GM18909 (cell line): ENCODE measurements around the gene TMEM263.
A peak's percentile ranks its signal among the peaks of the same experiment; 100 is the strongest.

Experiments
- ATAC-seq: cut with Tn5 transposase; IDR thresholded peaks from one replicate; pipeline ENCODE4 v1.9.1; 2021; ENCODE audit warnings: mild to moderate bottlenecking; ENCODE audit not compliant: unreplicated experiment, poor library complexity

Gene TMEM263

DNA sequence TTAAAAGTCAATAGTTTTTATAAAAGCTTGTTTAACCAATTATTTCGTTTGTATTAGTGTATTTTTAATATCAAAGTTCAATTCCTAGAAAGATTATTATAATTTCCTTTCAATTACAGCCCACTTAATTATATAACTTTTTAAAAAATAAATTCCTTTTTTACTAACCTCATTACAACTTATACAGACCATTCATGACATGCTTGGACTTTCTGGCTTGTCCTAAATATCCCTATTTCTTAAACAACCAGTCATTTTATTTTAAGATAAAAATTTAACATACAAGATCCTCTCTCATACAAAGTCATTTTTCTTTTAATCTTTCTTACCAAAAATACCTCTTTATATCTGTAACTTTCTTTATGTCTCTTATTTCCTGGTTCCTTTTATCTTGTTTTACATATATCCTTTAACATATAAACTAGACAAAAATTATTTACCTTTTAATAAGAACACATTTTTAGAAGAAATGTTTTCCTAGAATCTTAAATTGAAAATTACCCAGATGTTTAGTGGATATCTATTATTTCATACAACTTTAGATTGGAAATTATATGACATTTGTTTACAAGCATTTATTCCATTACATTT is 10.4 kb upstream of the TMEM263 start:
- ATAC-seq: no peak

DNA sequence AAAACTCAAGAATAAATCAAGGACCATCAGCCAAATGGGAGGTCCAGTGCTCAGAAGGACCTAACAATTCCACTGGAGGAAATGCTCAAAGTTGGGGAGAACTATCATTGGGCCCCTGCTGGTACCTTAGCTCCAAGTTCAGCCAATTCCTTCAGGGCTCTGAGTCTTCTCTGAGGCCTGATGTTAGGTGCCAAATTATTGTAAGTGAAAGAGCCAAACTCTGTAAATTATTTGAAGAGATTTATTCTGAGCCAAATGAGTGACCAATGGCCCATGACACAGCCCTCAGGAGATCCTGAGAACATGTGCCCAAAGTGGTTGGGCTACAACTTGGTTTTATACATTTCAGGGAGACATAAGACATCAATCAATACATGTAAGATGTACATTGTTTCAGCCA is 8.2 kb upstream of the TMEM263 start:
- ATAC-seq: no peak

DNA sequence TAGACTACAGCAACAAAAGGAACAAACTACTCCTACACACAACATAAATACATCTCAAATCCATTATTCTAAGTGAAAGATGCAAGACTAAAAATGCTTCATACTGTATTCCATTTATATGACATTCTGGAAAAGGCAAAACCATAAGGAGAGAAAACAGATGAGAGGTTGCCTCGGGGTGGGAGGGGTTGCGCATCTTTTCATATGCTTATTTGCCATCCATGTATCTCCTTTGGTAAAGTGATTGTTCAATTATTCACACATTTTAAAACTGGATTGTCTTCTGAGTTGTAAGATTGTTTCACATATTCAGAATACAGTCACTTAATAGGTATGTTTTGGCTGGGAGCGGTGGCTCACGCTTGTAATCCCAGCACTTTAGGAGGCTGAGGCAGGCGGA is 5.1 kb upstream of the TMEM263 start:
- ATAC-seq: no peak

DNA sequence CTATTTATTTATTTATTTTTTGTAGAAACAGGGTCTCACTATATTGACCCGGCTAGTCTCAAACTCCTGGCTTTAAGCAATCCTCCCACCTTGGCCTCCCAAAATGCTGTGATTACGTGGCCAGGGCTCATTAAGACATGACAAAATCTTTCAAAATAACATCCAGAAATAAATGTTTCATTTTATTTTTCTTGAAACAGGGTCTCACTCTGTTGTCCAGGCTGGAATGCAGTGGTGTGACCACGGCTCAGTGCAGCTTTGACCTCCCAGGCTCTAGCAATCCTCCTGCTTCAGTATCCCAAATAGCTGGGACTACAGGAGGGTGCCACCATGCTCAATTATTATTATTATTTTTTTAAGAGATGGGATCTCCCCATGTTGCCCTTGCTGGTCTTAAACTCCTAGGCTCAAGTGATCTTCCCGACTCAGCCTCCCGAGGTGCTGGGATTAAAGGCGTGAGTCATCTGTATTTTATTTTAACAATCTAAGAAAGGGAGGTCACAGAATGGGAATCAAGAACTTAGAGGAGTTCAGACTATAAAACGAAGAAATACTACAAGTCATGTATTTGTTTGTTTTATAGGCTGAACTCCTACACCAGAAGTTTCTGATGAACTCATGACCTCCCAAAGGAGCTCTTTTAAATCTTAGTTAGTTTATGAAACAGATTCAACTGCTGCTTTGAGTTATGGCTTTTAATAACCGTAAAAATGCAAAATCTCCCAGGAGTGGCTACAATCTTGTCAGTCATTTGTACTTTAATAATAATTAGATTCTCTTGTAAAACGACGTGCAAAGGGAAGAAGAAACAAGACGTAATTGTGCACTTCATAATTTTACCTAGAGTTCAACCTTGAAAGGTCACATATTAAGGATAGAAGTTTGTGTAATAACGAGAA is 2.1 kb upstream of the TMEM263 start:
- no peak for ATAC-seq

DNA sequence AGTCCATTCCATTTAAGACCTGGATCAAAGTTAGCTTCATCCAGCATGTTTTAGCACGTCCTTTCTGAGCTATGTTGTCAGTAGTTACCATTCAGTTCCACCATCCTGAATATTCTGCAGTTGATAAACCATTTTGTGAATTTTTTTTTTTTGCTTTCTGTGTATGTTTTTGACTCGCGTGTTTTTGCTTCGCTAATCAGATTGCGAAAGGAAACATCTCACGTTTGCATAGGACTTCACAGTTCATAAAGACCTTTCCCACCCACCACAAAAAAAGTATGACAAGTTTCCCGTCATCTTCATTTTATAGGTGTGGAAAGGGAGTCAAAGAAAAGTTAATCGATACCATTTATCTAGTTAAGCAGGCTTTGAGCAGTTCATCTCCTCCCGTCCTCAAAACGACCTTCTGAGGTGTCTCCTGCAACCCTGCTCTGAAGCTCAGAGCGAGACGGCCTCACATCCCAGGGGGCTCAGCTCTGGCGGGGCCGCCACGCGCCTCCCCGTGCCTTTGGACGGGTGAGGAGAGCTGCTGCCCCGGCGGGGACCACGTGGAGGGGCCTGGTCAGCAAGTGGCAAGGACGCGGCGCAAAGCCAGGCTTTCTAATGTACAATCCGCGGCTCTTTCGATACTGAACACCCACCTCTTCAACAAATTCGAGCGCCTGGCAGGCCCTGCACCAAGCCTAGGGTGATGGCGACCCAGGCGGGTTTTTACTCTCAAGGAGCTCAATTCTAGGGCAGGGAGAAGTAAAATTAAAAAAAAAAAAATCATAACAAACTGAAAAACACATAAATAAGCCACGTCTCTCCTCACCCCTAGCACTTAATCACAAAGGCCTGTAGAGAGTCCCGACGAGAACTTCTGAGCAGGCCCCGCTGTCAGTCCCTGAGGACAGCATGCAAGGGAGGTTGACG is 988 bp upstream of the TMEM263 start:
- no peak for ATAC-seq

DNA sequence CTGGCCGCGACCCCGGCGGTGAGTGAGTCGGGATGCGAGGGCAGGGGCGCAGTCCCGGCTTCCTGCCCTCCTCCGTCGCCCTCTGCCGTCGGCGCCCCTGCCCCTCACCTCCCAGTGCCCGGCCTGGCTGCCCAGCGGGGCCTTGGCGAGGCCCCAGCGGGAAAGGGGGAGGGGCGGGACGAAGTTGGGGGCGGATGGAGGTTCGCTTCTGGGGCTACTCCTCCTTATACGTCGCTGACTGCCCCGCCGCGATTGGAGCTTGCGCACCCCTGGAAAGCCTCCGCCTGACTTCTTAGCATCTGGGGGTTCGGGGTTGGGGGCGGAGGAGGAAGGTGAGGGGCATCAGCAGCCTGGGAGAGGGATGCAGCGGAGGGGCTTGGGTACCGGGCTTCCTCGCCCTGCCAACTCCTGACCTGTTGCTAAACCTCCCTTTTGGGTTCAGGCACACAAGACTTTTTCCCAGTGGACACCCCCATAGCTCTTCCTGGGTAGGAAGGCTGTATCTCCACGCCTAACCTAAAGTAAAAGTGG is 406 bp downstream of the TMEM263 start:
- peak; percentile 45 for ATAC-seq

DNA sequence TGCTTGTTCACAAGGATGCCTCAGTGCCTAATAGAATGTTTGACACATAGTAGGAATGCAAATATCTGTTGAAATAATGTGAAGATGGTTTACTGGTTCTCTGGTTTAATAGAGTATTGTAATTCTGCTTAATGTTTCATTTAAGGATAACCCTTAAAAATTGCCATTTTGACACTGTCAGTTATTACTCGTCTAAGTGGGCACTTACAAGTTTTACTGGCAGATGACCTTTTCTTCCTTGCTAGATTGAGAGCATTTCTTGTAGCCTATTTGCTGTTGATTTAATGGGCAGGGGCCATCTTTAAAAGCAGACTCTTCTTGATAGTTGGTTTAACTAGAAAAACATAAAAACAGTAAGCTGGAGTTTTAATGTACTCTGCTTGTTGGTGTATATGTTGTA is 1.9 kb downstream of the TMEM263 start:
- no peak for ATAC-seq

DNA sequence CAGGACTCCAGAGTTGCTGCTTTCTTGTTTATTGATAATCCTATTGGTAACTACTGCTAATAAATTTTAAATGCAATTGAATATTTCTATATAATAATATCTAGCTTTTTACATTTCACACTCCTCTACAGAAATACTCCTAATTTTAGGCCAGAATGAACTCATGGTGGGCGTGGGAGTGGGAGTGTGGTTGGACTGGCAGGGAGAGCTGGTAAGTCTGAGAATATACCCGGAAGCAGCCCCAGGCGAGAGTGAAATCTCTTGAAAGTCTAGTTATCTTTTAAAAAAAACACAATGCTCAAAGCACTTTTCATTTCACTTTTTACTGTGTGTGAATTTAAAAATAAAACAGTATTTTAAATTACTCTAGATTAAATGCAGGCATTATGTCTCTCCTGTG is 4.7 kb downstream of the TMEM263 start:
- no peak for ATAC-seq

DNA sequence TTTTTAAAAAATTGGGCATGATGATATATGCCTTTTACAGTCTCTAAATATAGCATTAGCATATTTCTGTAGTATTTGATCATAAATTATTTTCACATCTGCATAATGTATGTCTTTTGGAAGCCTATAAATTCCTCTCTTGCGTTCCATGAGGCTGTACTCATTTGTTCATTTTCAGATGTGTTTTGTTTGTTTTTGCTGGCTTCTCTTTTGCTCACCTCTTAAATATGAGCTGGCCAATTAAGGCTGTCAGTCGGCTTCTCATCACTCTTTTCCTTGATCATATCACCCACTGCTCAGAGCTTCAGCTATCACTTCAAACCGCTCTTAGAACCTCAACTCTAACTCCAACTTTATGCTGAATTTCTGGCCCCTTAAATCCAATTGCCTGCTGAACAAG is 6.6 kb downstream of the TMEM263 start:
- no peak for ATAC-seq

DNA sequence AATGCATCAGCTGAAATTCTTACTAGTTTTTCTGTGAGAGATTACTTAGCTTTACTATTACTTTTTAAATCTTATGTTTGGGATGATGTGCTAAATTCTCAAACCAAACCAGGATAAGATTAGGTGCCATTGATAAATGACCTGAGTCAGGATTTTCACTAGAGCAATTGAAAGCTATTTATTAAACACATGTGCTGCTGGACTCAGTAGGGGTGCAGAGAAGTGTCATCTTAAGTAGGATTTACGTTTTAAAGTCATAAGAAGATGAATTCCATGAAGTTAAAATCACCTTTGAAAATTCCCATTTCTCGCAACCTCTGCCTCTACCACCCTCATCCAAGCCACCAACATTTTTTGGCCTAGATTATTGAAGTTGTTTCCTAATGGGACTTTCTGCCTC is 8.8 kb downstream of the TMEM263 start:
- ATAC-seq: no peak

DNA sequence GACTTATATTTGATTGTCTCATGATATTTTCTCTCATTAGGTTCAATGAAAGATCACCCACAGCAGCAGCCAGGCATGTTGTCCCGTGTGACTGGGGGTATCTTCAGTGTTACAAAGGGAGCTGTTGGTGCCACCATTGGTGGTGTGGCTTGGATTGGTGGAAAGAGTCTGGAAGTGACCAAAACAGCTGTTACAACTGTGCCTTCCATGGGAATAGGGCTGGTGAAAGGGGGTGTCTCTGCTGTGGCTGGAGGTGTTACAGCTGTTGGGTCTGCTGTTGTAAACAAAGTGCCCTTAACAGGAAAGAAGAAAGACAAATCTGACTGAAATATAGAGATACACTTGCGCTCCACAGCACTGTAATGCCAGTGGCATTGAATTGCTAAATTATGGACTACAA is 15.4 kb downstream of the TMEM263 start:
- ATAC-seq: no peak

DNA sequence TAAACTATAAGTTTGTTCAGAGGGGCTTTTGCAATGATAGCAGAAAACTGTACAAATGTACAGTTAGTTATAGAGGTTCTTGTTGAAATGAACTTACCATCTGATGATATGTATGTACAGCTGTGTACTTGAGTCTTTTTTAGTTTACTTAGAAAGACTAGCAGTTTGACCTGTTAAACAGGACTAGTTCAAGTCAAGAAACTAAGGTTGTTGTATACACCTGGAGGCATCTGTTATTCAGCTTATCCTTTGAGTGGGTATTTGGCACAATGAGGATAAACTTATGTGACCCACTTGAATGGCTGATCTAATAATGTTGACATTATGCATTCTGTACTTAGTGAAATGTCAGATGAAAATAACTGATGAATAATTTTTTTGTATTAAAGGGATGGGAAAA is 17.8 kb downstream of the TMEM263 start:
- ATAC-seq: no peak

DNA sequence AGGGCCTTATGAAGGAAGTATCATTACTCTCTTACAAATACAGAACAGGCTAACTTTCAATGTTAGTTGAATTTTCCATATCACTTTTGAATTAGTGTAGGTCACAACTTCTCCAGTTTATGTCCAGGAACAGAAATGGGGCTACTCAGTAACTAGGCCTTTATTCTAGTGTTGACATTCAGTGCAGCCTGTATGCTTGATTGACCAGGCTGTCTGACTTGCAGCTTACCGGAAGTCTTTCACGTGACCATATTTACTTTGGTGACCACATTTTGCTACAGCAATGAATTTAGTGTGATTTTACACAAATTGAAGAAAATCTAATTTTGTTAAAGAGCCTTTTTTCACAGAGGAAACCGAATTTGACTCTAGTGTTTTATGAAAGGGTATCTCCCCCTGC is 18.8 kb downstream of the TMEM263 start:
- peak; percentile 79 for ATAC-seq

DNA sequence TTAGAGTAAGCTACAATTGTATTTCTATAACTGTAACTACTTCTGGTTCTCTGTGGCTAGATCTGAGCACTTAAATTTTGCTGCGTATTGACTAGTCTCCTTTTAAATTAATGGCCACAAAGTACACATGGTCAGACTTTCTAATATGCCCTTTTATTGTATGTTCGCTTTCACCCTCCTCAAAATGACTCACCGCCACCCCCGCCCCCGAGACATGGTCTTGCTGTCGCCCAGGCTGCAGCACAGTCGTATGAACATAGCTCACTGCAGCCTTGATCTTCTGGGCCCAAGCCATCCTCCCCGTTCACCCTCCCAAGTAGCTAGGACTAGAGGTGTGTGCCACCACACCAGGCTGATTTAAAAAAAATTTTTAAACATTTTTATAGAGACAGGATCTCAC is 19.4 kb downstream of the TMEM263 start:
- ATAC-seq: no peak

DNA sequence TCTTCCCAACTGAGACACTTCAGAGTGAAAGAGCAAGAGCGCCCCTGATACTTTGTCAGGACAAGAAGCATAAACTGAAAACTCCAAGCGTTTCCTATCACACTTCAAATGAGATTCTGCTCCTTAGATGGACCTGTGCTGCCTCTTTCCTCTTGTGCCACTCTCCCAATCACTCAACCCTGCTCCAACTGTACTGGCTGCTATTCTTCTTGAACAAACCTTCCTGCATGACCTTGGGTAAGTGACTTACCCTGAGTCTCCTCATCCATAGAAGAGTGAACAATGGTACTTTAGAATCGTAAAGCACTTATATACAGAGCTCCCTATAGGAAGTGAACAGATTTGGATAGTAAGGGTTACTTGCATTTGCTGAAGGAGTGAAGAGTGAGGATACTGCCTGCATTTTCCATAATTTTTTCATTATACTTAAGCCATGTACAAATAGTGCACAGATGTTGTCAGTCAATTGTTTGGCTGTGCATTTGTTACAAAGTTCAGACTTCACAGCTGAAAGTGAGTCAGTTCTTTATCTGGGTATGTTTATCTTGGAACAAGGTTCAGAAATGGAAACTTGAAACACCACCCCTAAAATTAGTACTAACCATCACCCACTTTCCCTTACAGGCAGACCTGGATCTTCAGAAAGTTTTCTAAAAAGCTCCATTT is 20.4 kb downstream of the TMEM263 start:
- ATAC-seq: no peak

DNA sequence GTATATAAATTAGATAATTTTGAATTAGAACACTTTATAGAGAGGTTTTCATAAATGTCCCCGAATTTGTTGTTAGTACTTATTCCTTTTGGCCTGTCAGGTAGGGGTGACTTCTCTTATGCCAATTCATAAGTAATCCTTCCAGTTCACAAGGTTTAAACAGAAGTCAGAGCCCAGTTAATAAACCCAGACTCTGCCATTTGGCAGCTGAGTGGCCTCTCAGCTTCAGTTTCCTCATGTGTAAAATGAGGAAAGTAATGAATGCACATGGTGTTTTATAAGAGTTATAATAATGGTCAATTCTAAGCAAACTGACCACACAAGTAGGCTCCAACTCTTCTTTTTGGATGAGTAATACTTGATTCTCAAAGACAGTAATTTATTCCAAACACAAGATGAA is 21.0 kb downstream of the TMEM263 start:
- ATAC-seq: no peak

DNA sequence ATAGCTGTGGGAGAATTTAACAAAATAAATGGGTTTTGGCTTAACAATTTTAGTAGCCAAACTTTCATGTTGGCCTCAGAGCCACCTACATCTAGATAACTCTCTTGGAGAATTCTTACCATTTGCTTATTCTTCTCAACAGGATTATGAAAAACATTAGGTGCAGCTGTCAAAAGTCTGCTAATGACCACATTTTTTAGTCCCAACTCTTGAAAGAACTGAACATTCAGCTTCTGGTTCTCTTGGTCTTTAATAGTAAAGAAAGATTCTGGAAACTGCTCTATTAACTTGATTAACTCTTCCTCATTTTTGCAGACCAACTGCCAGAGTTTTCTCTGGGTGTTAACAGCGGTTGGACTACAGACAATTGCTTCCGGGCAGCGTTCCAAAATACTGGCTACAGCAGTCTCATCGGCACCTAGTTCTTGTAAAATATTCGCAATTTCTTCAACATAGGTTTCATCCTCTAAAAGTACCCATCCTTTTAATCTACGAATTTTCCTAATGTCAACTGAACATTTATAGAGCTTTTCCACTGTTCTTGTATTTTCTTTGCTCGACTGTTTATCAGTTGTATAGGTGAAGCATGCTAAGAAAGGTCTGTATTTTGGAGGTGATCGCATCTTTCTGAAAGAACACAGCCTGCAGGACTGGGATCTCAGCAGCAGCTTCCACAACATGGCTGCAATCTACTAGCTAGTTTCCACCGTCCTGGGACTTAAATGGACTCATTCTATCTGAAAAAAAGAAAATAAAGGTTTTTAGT is 22.5 kb downstream of the TMEM263 start:
- no peak for ATAC-seq

DNA sequence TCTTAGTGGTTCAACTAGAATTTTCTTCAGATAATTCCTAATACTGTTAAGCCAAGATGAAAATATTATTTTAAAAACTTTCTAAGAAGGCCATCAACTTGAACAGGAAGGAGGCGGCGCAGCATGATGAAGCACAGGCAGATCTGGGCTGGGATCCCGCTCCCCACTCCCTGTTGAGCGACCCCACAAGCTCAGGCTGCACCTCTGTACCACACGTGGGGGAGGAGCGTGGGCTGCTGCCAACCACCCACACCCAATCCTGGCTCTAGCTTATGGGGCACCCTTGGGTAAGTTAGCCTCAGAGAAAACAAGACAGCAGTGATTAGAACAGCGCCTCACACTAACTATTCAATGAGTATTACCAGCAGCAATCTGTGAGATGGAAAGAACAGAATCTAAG is 25.2 kb downstream of the TMEM263 start:
- no peak for ATAC-seq

DNA sequence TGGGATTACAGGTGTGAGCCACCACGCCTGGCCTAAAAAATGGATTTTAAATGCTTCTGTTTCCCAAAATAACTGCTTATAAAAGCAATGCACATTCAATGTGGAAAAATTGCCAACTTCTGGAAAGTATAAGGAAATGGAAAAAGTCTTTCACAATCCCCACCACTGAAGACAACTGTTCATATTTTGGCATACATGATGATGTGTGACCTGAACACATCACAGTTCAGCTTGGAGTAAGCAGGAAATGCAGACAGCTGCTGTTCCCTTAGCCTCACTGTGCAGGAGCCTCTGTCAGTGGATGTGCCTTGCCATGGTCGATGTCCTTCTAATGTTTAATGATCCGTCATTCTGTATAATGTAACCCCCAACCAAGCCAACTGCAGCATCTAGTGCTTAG is 26.1 kb downstream of the TMEM263 start:
- ATAC-seq: no peak

DNA sequence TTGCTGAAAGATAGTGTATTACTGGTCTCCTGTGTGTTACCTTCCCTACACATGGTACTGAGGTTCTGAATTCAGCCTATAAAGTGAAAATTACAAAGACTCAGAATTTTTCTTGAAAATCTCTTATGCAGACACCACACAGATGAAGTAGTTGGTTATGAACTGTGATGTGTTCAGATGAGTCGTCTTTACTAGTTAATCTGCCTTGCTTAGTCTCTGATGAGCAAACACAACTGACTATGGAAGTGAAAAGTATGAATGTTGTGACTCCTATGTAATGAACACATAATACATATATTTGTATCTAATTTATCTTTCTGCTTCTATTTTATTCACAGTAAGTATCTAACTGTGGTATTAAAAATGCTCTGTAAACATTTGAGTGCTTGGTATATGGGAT is 26.5 kb downstream of the TMEM263 start:
- ATAC-seq: no peak
